Small intestine (tissue), 7 donors: ENCODE measurements around the gene FAM209A. TPM values are rescaled to one million over a fixed set of nuclear protein-coding genes. Genes with fewer than 3 reads are reported as not detected.

Experiments
- DNase-seq, 2 donors: peaks; one replicate each; pipeline versions ENCODE4 v3.0.0 to v3.0.0-alpha.2; 2013
- FAIRE-seq: peaks from 2 replicates; lab custom pipeline; 2012; peaks lifted over from hg19 to GRCh38; lab: Jason Lieb, UNC
- H3K27ac ChIP-seq, 3 donors: one replicate each; pipeline ENCODE4 v1.5.1; 2013; ENCODE audit warnings: low read length in 2 of 3, mild to moderate bottlenecking in 2 of 3, control low read depth in 1 of 3, inconsistent platforms in 1 of 3, low read depth in 1 of 3, moderate library complexity in 1 of 3
- H3K27me3 ChIP-seq, 3 donors: one replicate each; pipeline ENCODE4 v1.6.1; 2013; ENCODE audit warnings: low read length in 3 of 3, inconsistent platforms in 1 of 3; ENCODE audit not compliant: control insufficient read depth in 3 of 3, insufficient read depth in 3 of 3
- H3K36me3 ChIP-seq, 3 donors: one replicate each; pipeline ENCODE4 v1.6.1; 2013; ENCODE audit warnings: low read length in 3 of 3, inconsistent platforms in 1 of 3, low read depth in 1 of 3, mild to moderate bottlenecking in 1 of 3, moderate library complexity in 1 of 3; ENCODE audit not compliant: control insufficient read depth in 3 of 3, insufficient read depth in 2 of 3
- H3K4me1 ChIP-seq, 3 donors: one replicate each; pipeline ENCODE4 v1.6.1; 2013; ENCODE audit warnings: low read length in 2 of 3, inconsistent platforms in 1 of 3, low read depth in 1 of 3, mild to moderate bottlenecking in 1 of 3, moderate library complexity in 1 of 3; ENCODE audit not compliant: control insufficient read depth in 3 of 3, insufficient read depth in 2 of 3
- H3K4me3 ChIP-seq, 3 donors: one replicate each; pipeline ENCODE4 v1.5.1; 2013; ENCODE audit warnings: low read length in 3 of 3, control low read depth in 1 of 3, inconsistent platforms in 1 of 3, low read depth in 1 of 3, mild to moderate bottlenecking in 1 of 3, moderate library complexity in 1 of 3
- H3K9me3 ChIP-seq, 2 donors: one replicate each; pipeline ENCODE4 v1.6.1; 2013; ENCODE audit warnings: low read depth in 1 of 2, low read length in 1 of 2; ENCODE audit not compliant: control insufficient read depth in 2 of 2, insufficient read depth in 1 of 2
- WGBS, 3 donors: extraction: QIAGEN DNeasy Blood & Tissue Kit; methylation state at CpG; one replicate each; pipeline ENCODE4 v1.1.7; 2013; 5-methylcytosine and 5-hydroxymethylcytosine counted together
- polyA plus RNA-seq, 4 donors: library from polyadenylated mRNA; stranded (reverse) in 3 of 4; unstranded in 1 of 4; fragments of 200-250 nt in 3 of 4; fragments of 120-200 nt in 1 of 4; gene quantifications; one replicate each; pipeline versions ENCODE4 v1.2.1 to v1.2.3, GENCODE V29; 2013
- donor health status: healthy with polysubstance abuse.
- donor health status: control.
- donor health status: control.
- donor health status: Bipolar disorder and iron deficiency.
- donor health status: healthy.

FAM209A gene
- polyA plus RNA-seq, 4 donors: 0.22 to 0.32 TPM; not detected in 2

- no peak for DNase-seq
These were observed 49.4 kb downstream of the FAM209A start for GRCh38 chr20:56573986-56574385.

GRCh38 chr20:56574531-56575142 lies 50.1 kb downstream of the FAM209A start:
- DNase-seq: no peak
- no peak for FAIRE-seq
- Histone ChIP-seq H3K4me3 (no peak overlapping the region), H3K4me1 (no peaks in the 10 kb centered on the region), H3K9me3 (no peaks in the 10 kb centered on the region), H3K36me3 (no peaks in the 10 kb centered on the region), H3K27ac (no peak overlapping the region), H3K27me3 (no peaks in the 10 kb centered on the region)
- WGBS, 3 donors: 63 to 72% (median 67%) methylated on average over 9 to 10 of the region's 10 CpGs

More at GRCh38 chr20:56573986-56574385, 49.4 kb downstream of the FAM209A start:
- H3K27ac ChIP-seq: no peak overlapping the region
- no peaks in the 10 kb centered on the region for H3K36me3 ChIP-seq
- no peak overlapping the region for H3K4me3 ChIP-seq
- WGBS, 3 donors: 78 to 88% (median 82%) methylated on average over 5 of the region's 5 CpGs
- no peaks in the 10 kb centered on the region for H3K9me3 ChIP-seq
- no peaks in the 10 kb centered on the region for H3K27me3 ChIP-seq
- no peak for FAIRE-seq
- H3K4me1 ChIP-seq: no peaks in the 10 kb centered on the region

GRCh38 chr20:56575157-56575556 lies 50.6 kb downstream of the FAM209A start:
- H3K27me3 ChIP-seq: no peaks in the 10 kb centered on the region
- H3K27ac ChIP-seq: no peak overlapping the region
- no peak overlapping the region for H3K4me3 ChIP-seq
- H3K4me1 ChIP-seq: no peaks in the 10 kb centered on the region
- H3K9me3 ChIP-seq: no peaks in the 10 kb centered on the region
- no peak for FAIRE-seq
- H3K36me3 ChIP-seq: no peaks in the 10 kb centered on the region
- DNase-seq: no peak
- 71 to 77% (median 75%) methylated on average over 9 of the region's 9 CpGs for WGBS, 3 donors

Other genes starting within 250 kb of the FAM209A start
- 10 to 100 TPM; 18.1 to 44.6 (median 21.7) TPM for gene FAM210B, start 165.8 kb upstream of the FAM209A start, polyA plus RNA-seq
- 10 to 100 TPM in 3 of 4 donors, 1 to 10 TPM in 1; 4.3 to 26.6 (median 13.6) TPM for gene AURKA, start 132.5 kb upstream of the FAM209A start, polyA plus RNA-seq
- gene CSTF1, start 132.1 kb upstream of the FAM209A start, polyA plus RNA-seq: 10 to 100 TPM in 2 of 4 donors, 1 to 10 TPM in 2; 9.2 to 28.2 (median 11.3) TPM
- 1 to 10 TPM in 2 of 4 donors, under 1 TPM in 1, not detected in 1; 0.70 to 1.5 (median 1.1) TPM for gene CASS4, start 112.5 kb upstream of the FAM209A start, polyA plus RNA-seq
- gene RTF2, start 56.1 kb upstream of the FAM209A start, polyA plus RNA-seq: 10 to 100 TPM; 70.2 to 83.5 (median 78.4) TPM
- 1 to 10 TPM in 1 of 4 donors, under 1 TPM in 2, not detected in 1; 0.27 to 1.9 (median 0.31) TPM for gene FAM209B, start 8.5 kb downstream of the FAM209A start, polyA plus RNA-seq
- under 1 TPM in 2 of 4 donors, not detected in 2; 0.04 to 0.18 TPM for gene TFAP2C, start 104.6 kb downstream of the FAM209A start, polyA plus RNA-seq